PC-9 (cell line): ENCODE data around the gene CYP4Z1. TPM values are rescaled to one million over a fixed set of nuclear protein-coding genes. Genes with fewer than 3 reads are reported as not detected.
"Not testable (repeated sequence)": the region's sequence is repeated elsewhere in the genome, so short reads cannot be mapped to it uniquely, and the experiment has no call there.

Source experiments
- BruUV-seq: library from RNA; stranded (reverse); fragments of 400-500 nt; replicated peaks from 2 replicates; lab custom pipeline; 2021; lab: Mats Ljungman, UMichigan
- CTCF ChIA-PET: fragments of 300-600 bp; sonication (Branson Sonifier 250); formaldehyde crosslinking; loops from one replicate; lab custom pipeline; 2022; ENCODE audit warnings: antibody characterized with exemption; lab: Charles Lee
- POLR2A ChIA-PET: fragments of 300-600 bp; sonication (Branson Sonifier 250); formaldehyde crosslinking; loops from one replicate; lab custom pipeline; 2022; ENCODE audit warnings: antibody characterized with exemption; ENCODE audit not compliant: unreplicated experiment; lab: Charles Lee
- DNase-seq, 2 experiments: peaks; one replicate each; pipeline versions ENCODE4 v3.0.0 to v3.0.0-alpha.2; 2015 to 2022; ENCODE audit warnings: mixed read lengths in 1 of 2
- H2AFZ ChIP-seq: fragments of 200-600 bp; sonication (generic); 2 replicates; pipeline ENCODE4 v1.8.1; 2017; ENCODE audit warnings: antibody characterized with exemption
- H3F3A ChIP-seq: fragments of 200-600 bp; sonication (generic); 2 replicates; pipeline ENCODE4 v1.8.1; 2017; ENCODE audit warnings: antibody characterized with exemption, mild to moderate bottlenecking, low read depth; ENCODE audit not compliant: insufficient read depth
- H3K27ac ChIP-seq: fragments of 200-600 bp; sonication (generic); 2 replicates; pipeline ENCODE4 v1.6.1; 2016; ENCODE audit warnings: mixed run types
- H3K27me3 ChIP-seq: fragments of 200-600 bp; sonication (generic); 2 replicates; pipeline ENCODE4 v1.6.1; 2016; ENCODE audit warnings: low read depth, mixed run types; ENCODE audit not compliant: insufficient read depth
- H3K36me3 ChIP-seq: fragments of 200-600 bp; sonication (generic); 2 replicates; pipeline ENCODE4 v1.6.1; 2016; ENCODE audit warnings: low read depth, mixed run types
- H3K4me1 ChIP-seq: fragments of 200-600 bp; sonication (generic); replicated peaks from 2 replicates; pipeline ENCODE4 v1.6.1; 2016; ENCODE audit warnings: mixed run types; ENCODE audit not compliant: insufficient read depth
- H3K4me2 ChIP-seq: fragments of 200-600 bp; sonication (generic); 2 replicates; pipeline ENCODE4 v1.6.1; 2017; ENCODE audit warnings: mixed run types
- H3K4me3 ChIP-seq: fragments of 200-600 bp; sonication (generic); 2 replicates; pipeline ENCODE4 v1.6.1; 2016; ENCODE audit warnings: mixed run types
- H3K79me2 ChIP-seq: fragments of 200-600 bp; sonication (generic); 2 replicates; pipeline ENCODE4 v1.6.1; 2017; ENCODE audit warnings: low read depth, mixed run types
- H3K9me2 ChIP-seq: fragments of 200-600 bp; sonication (generic); 2 replicates; pipeline ENCODE4 v1.8.1; 2017; ENCODE audit warnings: mild to moderate bottlenecking; ENCODE audit not compliant: insufficient read depth
- H3K9me3 ChIP-seq: fragments of 200-600 bp; sonication (generic); 2 replicates; pipeline ENCODE4 v1.8.1; 2016; ENCODE audit warnings: low read depth; ENCODE audit not compliant: insufficient read depth
- H4K20me1 ChIP-seq: fragments of 200-600 bp; sonication (generic); 2 replicates; pipeline ENCODE4 v1.8.1; 2017; ENCODE audit not compliant: insufficient read depth
- EZH2 ChIP-seq: fragments of 200-600 bp; sonication (generic); IDR thresholded peaks from 2 replicates; pipeline ENCODE4 v1.8.0; 2017; ENCODE audit warnings: antibody characterized with exemption, low read depth
- intact Hi-C: fragments of 100-400 bp; cut with micrococcal nuclease; formaldehyde crosslinking; loops from one replicate; pipeline ENCODE4 v1.10.0; 2022; ENCODE audit not compliant: unreplicated experiment
- total RNA-seq: library from RNA; stranded (reverse); gene quantifications from 2 replicates; pipeline ENCODE4 v1.2.3, GENCODE V29; 2021
- TF ChIP-seq, protein P1 (sequence below): fragments of 200-600 bp; sonication (generic); conservative IDR thresholded peaks from 2 replicates; pipeline ENCODE4 v1.6.1; 2017; ENCODE audit warnings: mixed run types, antibody characterized with exemption, mild to moderate bottlenecking, moderate library complexity

CYP4Z1 gene
- total RNA-seq, 1 experiment from 2014 or later, result not detected

GRCh38 chr1:47106792-47107191, 39.8 kb downstream of the CYP4Z1 start:
- peak overlapping the region; percentile 58; the same call in 1 of the 2 replicates for H3K4me2 ChIP-seq
- H3K4me1 ChIP-seq, result 0 out of 2 replicates have a peak, but pooled peaks cover 8% of the 10 kb centered on the region
- ChIA-PET POLR2A (no interaction called here), CTCF (no interaction called here)
- DNase-seq, result no peak
- intact Hi-C loops, result loop anchor here (10.0 kb wide), 1 partner anchor 362 kb away; no protein-coding TSS in a partner anchor
- H3K79me2 ChIP-seq, result no peaks in the 10 kb centered on the region
- no peaks in the 10 kb centered on the region for H3K9me2 ChIP-seq
- H3F3A ChIP-seq, result no peaks in the 10 kb centered on the region
- no peak for TF ChIP-seq EZH2
- TF ChIP-seq, protein P1, sequence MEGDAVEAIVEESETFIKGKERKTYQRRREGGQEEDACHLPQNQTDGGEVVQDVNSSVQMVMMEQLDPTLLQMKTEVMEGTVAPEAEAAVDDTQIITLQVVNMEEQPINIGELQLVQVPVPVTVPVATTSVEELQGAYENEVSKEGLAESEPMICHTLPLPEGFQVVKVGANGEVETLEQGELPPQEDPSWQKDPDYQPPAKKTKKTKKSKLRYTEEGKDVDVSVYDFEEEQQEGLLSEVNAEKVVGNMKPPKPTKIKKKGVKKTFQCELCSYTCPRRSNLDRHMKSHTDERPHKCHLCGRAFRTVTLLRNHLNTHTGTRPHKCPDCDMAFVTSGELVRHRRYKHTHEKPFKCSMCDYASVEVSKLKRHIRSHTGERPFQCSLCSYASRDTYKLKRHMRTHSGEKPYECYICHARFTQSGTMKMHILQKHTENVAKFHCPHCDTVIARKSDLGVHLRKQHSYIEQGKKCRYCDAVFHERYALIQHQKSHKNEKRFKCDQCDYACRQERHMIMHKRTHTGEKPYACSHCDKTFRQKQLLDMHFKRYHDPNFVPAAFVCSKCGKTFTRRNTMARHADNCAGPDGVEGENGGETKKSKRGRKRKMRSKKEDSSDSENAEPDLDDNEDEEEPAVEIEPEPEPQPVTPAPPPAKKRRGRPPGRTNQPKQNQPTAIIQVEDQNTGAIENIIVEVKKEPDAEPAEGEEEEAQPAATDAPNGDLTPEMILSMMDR, result no peak
- no peaks in the 10 kb centered on the region for H4K20me1 ChIP-seq
- no peaks in the 10 kb centered on the region for H3K27me3 ChIP-seq
- peak overlapping the region; percentile 61; the same call in 1 of the 2 replicates for H3K27ac ChIP-seq
- H2AFZ ChIP-seq, result no peak overlapping the region
- 0 out of 2 replicates have a peak, but pooled peaks cover 4% of the 10 kb centered on the region for H3K9me3 ChIP-seq
- no TSS peak for BruUV-seq
- no peak overlapping the region for H3K4me3 ChIP-seq
- H3K36me3 ChIP-seq, result no peaks in the 10 kb centered on the region

DNA sequence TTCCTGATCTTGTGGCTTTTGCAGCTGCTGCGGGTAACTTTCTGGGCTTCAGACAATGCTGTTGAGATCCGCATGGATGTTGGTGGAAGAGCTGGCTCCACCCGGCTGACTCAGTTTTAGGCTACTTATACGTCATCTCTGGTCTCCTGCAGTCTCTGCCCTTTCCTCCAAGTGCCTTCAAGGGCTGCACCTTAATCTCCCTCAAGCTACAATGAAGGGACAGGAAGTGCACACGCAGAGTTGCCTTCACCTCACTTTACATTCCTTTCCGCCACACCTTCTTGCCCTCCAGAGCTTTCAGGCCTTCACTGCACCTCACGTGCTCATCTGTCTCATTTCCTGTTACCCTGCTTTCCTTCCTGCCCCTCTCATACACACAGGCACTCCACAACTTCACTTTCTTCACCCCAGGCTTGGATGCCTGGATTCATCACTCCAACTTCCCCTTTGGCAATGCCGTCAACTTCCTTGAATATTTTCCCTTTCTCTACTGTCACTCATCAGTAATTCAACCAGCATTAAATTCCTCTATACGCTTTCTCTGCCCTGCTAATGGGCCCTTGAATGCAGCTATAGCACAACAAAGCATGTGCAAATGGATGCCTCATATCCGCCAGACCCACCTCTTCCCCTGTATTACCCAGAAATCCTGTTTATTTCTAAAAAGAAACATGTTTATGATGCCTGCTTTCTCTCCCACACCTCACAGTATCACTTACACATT, 41.0 kb downstream of the CYP4Z1 start:
- BruUV-seq, result TSS peak; percentile 97
- H3K79me2 ChIP-seq, POLR2A ChIA-PET, H3K9me2 ChIP-seq, H3K9me3 ChIP-seq, H3F3A ChIP-seq, H3K36me3 ChIP-seq, H3K4me1 ChIP-seq, H3K27me3 ChIP-seq, H2AFZ ChIP-seq, H4K20me1 ChIP-seq, H3K4me3 ChIP-seq: not testable (repeated sequence)
- DNase-seq, result peak; percentile 53 to 74
- H3K4me2 ChIP-seq, result peak overlapping the region; percentile 58
- CTCF ChIA-PET, result interaction anchor here (0.6 kb wide), 1 partner anchor 81 kb away, joined by 3 read pairs; no protein-coding TSS in a partner anchor
- peak overlapping the region; percentile 61 for H3K27ac ChIP-seq
- intact Hi-C loops, result loop anchor here (10.0 kb wide), 1 partner anchor 363 kb away; no protein-coding TSS in a partner anchor

- H3K36me3 ChIP-seq, H3K9me3 ChIP-seq, H3K27me3 ChIP-seq, H3F3A ChIP-seq, POLR2A ChIA-PET, H4K20me1 ChIP-seq, H3K79me2 ChIP-seq, H3K4me3 ChIP-seq, CTCF ChIA-PET, H3K4me1 ChIP-seq, H3K9me2 ChIP-seq, H3K27ac ChIP-seq, DNase-seq, H3K4me2 ChIP-seq, H2AFZ ChIP-seq, BruUV-seq: not testable (repeated sequence)
- intact Hi-C loops, result loop anchor here (10.0 kb wide), 1 partner anchor 365 kb away; no protein-coding TSS in a partner anchor
Measured at GRCh38 chr1:47109482-47109881, 42.5 kb downstream of the CYP4Z1 start.

GRCh38 chr1:47113178-47113577, 46.1 kb downstream of the CYP4Z1 start:
- TF ChIP-seq EZH2, result no peak
- TF ChIP-seq, protein P1, result no peak

DNA sequence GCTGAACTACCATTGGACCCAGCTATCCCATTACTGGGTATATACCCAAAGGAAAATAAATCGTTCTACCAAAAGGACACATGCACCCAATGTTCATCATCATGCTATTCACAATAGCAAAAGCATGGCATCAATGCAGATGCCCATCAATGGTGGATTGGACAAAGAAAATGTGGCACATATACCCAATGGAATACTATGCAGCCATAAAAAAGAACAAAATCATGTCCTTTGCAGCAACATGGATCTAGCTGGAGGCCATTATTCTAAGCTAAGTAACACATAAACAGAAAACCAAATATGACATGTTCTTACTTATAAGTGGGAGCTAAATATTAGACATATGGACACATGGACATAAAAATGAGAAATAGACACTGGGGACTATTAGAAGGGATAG, 54.0 kb downstream of the CYP4Z1 start:
- intact Hi-C loops, H3K9me3 ChIP-seq, H3K4me3 ChIP-seq, H2AFZ ChIP-seq, CTCF ChIA-PET, DNase-seq, H4K20me1 ChIP-seq, H3K36me3 ChIP-seq, POLR2A ChIA-PET, H3K79me2 ChIP-seq, BruUV-seq, H3K9me2 ChIP-seq, H3F3A ChIP-seq, H3K27me3 ChIP-seq, H3K27ac ChIP-seq, H3K4me1 ChIP-seq, H3K4me2 ChIP-seq: not testable (repeated sequence)

More at GRCh38 chr1:47113178-47113577, 46.1 kb downstream of the CYP4Z1 start:
- H3K27ac ChIP-seq, result no peak overlapping the region
- intact Hi-C loops, result no loop called here
- no peaks in the 10 kb centered on the region for H3K4me1 ChIP-seq
- CTCF ChIA-PET, result no interaction called here
- no peaks in the 10 kb centered on the region for H3K27me3 ChIP-seq
- DNase-seq, result no peak
- H3K4me3 ChIP-seq, result no peak overlapping the region
- H3K4me2 ChIP-seq, result no peak overlapping the region
- H3F3A ChIP-seq, result no peaks in the 10 kb centered on the region
- no peaks in the 10 kb centered on the region for H3K79me2 ChIP-seq
- POLR2A ChIA-PET, result no interaction called here
- no TSS peak for BruUV-seq
- no peak overlapping the region for H2AFZ ChIP-seq
- no peaks in the 10 kb centered on the region for H3K9me3 ChIP-seq
- H3K9me2 ChIP-seq, result no peaks in the 10 kb centered on the region
- H3K36me3 ChIP-seq, result no peaks in the 10 kb centered on the region
- no peaks in the 10 kb centered on the region for H4K20me1 ChIP-seq

DNA sequence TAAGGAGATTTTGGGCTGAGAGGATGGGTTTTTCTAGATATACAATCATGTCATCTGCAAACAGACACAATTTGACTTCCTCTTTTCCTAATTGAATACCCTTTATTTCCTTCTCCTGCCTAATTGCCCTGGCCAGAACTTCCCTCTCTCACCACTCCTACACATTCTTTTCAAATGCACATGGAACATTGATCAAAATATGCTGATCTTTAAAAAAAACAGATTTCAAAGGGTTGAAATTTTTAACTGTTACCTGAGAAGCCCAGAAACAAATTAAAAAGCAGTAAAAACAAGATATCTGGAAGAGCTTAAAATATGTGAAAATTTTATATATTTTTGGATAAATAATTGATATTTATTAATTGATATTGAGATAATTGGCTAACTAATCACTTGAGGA, 57.8 kb downstream of the CYP4Z1 start:
- H3K4me3 ChIP-seq, CTCF ChIA-PET, BruUV-seq: not testable (repeated sequence)

More for the DNA sequence above, 57.8 kb downstream of the CYP4Z1 start:
- POLR2A ChIA-PET, H3F3A ChIP-seq, H3K79me2 ChIP-seq, H3K27ac ChIP-seq, H3K9me3 ChIP-seq, H3K4me1 ChIP-seq, H3K9me2 ChIP-seq, H3K27me3 ChIP-seq, H2AFZ ChIP-seq, H3K4me2 ChIP-seq, H3K36me3 ChIP-seq, DNase-seq, H4K20me1 ChIP-seq, intact Hi-C loops: not testable (repeated sequence)
